ENCODE results near the gene ABCA1. TPM values are rescaled to one million over a fixed set of nuclear protein-coding genes. Genes with fewer than 3 reads are reported as not detected.

ABCA1 gene
- total and polyA plus RNA-seq, 2 of the 13 experiments (the other 11 are each of a cell fraction or from before 2014, with no cell fraction given), result 26.8 to 63.8 TPM

- TF ChIP-seq EEA1 (CRISPR knock-in tag; IDR thresholded peaks at IDR 0.05; ENCODE audit: borderline replicate concordance), result 0 out of 2 replicates have a peak, but pooled peaks have one; percentile 44
- TF ChIP-seq RARG (CRISPR knock-in tag; IDR thresholded peaks at IDR 0.05; ENCODE audit: low read depth), result 0 out of 2 replicates have a peak, but pooled peaks have one; percentile 80
- TF ChIP-seq SNAPC4 (CRISPR knock-in tag; IDR thresholded peaks at IDR 0.05), result no peak
- TF ChIP-seq SNAI1 (CRISPR knock-in tag; IDR thresholded peaks at IDR 0.05; ENCODE audit: borderline replicate concordance), result peak; percentile 70; the same call in 1 of the 2 replicates
- TF ChIP-seq NFIC (IDR thresholded peaks at IDR 0.05; ENCODE audit: low read length), result no peak
- TF ChIP-seq KAT8 (CRISPR knock-in tag; IDR thresholded peaks at IDR 0.05), result no peak
- no peak for TF ChIP-seq GATA4 (IDR thresholded peaks at IDR 0.05; ENCODE audit: borderline replicate concordance, low read depth)
- TF ChIP-seq CREM (IDR thresholded peaks at IDR 0.05), result peak; percentile 56; the same call in 1 of the 2 replicates
- no peak for TF ChIP-seq CREM (CRISPR knock-in tag; IDR thresholded peaks at IDR 0.05)
- no peak for TF ChIP-seq HNRNPL (IDR thresholded peaks at IDR 0.05; ENCODE audit: low read depth, low read length)
- TF ChIP-seq ZSCAN20 (CRISPR knock-in tag; IDR thresholded peaks at IDR 0.05; ENCODE audit: borderline replicate concordance), result no peak
- no peak for TF ChIP-seq TERF1 (CRISPR knock-in tag; IDR thresholded peaks at IDR 0.05)
- TF ChIP-seq ZBTB25 (CRISPR knock-in tag; IDR thresholded peaks at IDR 0.05), result peak; percentile 55; the same call in 1 of the 2 replicates
- no peak for TF ChIP-seq ZKSCAN5 (CRISPR knock-in tag; IDR thresholded peaks at IDR 0.05)
- no peak for TF ChIP-seq REST (IDR thresholded peaks at IDR 0.05; ENCODE audit: borderline replicate concordance in 1 of 2, low read depth in 1 of 2, low read length in 2 of 2)
- no peak for TF ChIP-seq HOXD1 (CRISPR knock-in tag; IDR thresholded peaks at IDR 0.05)
- no peak for TF ChIP-seq BCL6 (CRISPR knock-in tag; IDR thresholded peaks at IDR 0.05)
Measured at GRCh38 chr9:104968025-104968982, 40.3 kb upstream of the ABCA1 start (continued).
